ENCODE measurements around the gene NEDD4L. TPM values are rescaled to one million over a fixed set of nuclear protein-coding genes. Genes with fewer than 3 reads are reported as not detected.

NEDD4L gene
- total RNA-seq, 1 experiment from 2014 or later: 42.9 TPM

DNA sequence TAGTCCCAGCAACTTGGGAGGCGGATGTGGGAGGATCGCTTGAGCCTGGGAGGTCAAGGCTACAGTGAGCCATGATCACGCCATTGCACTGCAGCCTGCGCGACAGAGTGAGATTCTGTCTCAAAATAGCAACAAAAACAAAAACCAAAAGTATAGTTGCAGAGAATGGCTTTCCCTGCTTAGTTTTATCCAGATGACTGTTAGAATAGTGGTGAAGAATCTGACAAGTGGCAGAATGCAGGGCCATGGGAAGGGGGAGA lies 53.8 kb downstream of the NEDD4L start:
- BruUV-seq (replicated peaks): no TSS peak
- in situ Hi-C loops (cut with HindIII; ENCODE audit: low pct_unique_long_range_greater_than_20kb, low sequenced_read_pairs) (no loop called here), intact Hi-C loops (cut with micrococcal nuclease; ENCODE audit: unreplicated experiment) (no loop called here)
- Histone ChIP-seq H3K27me3 (ENCODE audit: control insufficient read depth, insufficient read depth, low read length) (no peaks in the 10 kb centered on the region), H3K27ac (ENCODE audit: low read length) (no peak overlapping the region), H3K9me3 (ENCODE audit: control insufficient read depth, insufficient read depth, low read depth, low read length) (no peaks in the 10 kb centered on the region), H3K36me3 (ENCODE audit: control insufficient read depth, insufficient read depth, low read length) (no peaks in the 10 kb centered on the region), H3K4me1 (ENCODE audit: control insufficient read depth, insufficient read depth, low read length) (no peaks in the 10 kb centered on the region), H3K4me3 (ENCODE audit: low read depth in 2 of 2, low read length in 2 of 2) (no peak overlapping the region)
- TF ChIP-seq SIN3A (IDR thresholded peaks at IDR 0.05; ENCODE audit: borderline replicate concordance, insufficient read depth, low read depth, low read length) (no peak), TCF7L2 (IDR thresholded peaks at IDR 0.05; ENCODE audit: low read depth, low read length) (no peak), POLR2AphosphoS5 (IDR thresholded peaks at IDR 0.05; ENCODE audit: low read depth, low read length) (no peak)
- TF ChIP-seq, protein P1, sequence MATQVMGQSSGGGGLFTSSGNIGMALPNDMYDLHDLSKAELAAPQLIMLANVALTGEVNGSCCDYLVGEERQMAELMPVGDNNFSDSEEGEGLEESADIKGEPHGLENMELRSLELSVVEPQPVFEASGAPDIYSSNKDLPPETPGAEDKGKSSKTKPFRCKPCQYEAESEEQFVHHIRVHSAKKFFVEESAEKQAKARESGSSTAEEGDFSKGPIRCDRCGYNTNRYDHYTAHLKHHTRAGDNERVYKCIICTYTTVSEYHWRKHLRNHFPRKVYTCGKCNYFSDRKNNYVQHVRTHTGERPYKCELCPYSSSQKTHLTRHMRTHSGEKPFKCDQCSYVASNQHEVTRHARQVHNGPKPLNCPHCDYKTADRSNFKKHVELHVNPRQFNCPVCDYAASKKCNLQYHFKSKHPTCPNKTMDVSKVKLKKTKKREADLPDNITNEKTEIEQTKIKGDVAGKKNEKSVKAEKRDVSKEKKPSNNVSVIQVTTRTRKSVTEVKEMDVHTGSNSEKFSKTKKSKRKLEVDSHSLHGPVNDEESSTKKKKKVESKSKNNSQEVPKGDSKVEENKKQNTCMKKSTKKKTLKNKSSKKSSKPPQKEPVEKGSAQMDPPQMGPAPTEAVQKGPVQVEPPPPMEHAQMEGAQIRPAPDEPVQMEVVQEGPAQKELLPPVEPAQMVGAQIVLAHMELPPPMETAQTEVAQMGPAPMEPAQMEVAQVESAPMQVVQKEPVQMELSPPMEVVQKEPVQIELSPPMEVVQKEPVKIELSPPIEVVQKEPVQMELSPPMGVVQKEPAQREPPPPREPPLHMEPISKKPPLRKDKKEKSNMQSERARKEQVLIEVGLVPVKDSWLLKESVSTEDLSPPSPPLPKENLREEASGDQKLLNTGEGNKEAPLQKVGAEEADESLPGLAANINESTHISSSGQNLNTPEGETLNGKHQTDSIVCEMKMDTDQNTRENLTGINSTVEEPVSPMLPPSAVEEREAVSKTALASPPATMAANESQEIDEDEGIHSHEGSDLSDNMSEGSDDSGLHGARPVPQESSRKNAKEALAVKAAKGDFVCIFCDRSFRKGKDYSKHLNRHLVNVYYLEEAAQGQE (IDR thresholded peaks at IDR 0.05; ENCODE audit: insufficient read depth in 1 of 2, low read depth in 2 of 2, low read length in 1 of 2): no peak
- no peak for ATAC-seq
- CTCF ChIA-PET: no interaction called here
- POLR2A ChIA-PET: no interaction called here
- DNase-seq (ENCODE audit: low read depth, low spot score): no peak

GRCh38 chr18:58098706-58099105 lies 54.7 kb downstream of the NEDD4L start:
- no peaks in the 10 kb centered on the region for H3K36me3 ChIP-seq (ENCODE audit: control insufficient read depth, insufficient read depth, low read length)
- ChIA-PET CTCF (no interaction called here), POLR2A (no interaction called here)
- BruUV-seq (replicated peaks): no TSS peak
- H3K27ac ChIP-seq (ENCODE audit: low read length): no peak overlapping the region
- no peaks in the 10 kb centered on the region for H3K27me3 ChIP-seq (ENCODE audit: control insufficient read depth, insufficient read depth, low read length)
- in situ Hi-C loops (cut with HindIII; ENCODE audit: low pct_unique_long_range_greater_than_20kb, low sequenced_read_pairs): no loop called here
- no peak overlapping the region for H3K4me3 ChIP-seq (ENCODE audit: low read depth in 2 of 2, low read length in 2 of 2)
- TF ChIP-seq, protein P2, sequence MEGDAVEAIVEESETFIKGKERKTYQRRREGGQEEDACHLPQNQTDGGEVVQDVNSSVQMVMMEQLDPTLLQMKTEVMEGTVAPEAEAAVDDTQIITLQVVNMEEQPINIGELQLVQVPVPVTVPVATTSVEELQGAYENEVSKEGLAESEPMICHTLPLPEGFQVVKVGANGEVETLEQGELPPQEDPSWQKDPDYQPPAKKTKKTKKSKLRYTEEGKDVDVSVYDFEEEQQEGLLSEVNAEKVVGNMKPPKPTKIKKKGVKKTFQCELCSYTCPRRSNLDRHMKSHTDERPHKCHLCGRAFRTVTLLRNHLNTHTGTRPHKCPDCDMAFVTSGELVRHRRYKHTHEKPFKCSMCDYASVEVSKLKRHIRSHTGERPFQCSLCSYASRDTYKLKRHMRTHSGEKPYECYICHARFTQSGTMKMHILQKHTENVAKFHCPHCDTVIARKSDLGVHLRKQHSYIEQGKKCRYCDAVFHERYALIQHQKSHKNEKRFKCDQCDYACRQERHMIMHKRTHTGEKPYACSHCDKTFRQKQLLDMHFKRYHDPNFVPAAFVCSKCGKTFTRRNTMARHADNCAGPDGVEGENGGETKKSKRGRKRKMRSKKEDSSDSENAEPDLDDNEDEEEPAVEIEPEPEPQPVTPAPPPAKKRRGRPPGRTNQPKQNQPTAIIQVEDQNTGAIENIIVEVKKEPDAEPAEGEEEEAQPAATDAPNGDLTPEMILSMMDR (IDR thresholded peaks at IDR 0.05): no peak
- TF ChIP-seq TCF7L2 (IDR thresholded peaks at IDR 0.05; ENCODE audit: low read depth, low read length): no peak
- TF ChIP-seq SIN3A (IDR thresholded peaks at IDR 0.05; ENCODE audit: borderline replicate concordance, insufficient read depth, low read depth, low read length): no peak
- TF ChIP-seq, protein P1 (IDR thresholded peaks at IDR 0.05; ENCODE audit: insufficient read depth in 1 of 2, low read depth in 2 of 2, low read length in 1 of 2): no peak
- TF ChIP-seq POLR2AphosphoS5 (IDR thresholded peaks at IDR 0.05; ENCODE audit: low read depth, low read length): no peak
- H3K4me1 ChIP-seq (ENCODE audit: control insufficient read depth, insufficient read depth, low read length): no peaks in the 10 kb centered on the region
- ATAC-seq (no peak), DNase-seq (ENCODE audit: low read depth, low spot score) (no peak)
- intact Hi-C loops (cut with micrococcal nuclease; ENCODE audit: unreplicated experiment): no loop called here
- no peaks in the 10 kb centered on the region for H3K9me3 ChIP-seq (ENCODE audit: control insufficient read depth, insufficient read depth, low read depth, low read length)
